ENCODE results near the gene TBC1D22A.

DNA sequence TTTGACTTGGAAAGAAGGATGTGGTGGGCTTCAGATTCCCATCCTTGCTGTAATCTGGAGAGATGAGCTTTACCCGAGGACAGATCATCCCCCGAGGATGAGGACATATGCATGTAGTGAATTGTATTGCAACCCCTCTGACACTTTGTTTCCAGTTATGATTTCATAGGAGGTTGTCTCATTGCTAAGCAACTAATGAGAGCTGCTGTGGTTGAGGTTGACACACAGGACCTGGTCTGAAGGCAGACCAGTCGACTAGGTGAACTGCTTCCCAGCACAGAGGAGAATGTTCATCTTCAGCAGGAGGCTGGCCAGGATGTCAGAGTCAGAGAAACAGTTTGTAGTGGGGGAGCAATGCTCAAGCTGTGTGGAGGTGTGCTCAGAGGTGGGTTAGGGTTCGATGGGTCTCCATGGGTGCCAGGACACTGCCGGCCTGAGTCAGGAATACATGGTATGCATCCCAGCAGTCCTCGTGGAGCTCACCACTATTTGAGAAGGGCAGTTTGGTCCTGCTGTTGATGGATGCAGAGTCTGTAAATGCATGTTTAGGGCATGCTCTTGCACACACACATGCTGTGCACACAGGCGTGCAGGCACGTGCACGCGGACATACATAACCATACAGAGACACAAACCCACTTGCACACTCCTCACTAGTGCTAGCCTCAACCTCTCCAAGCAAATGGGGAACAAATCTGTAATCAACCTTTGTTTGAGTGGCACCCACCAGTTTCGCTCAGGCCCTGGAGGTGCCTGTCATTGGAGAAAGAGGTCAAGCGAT is 153.7 kb downstream of the TBC1D22A start:
- TF ChIP-seq CTCF (conservative IDR thresholded peaks at IDR 0.05; ENCODE audit: low read depth in 2 of 2) (no peak), JUNB (IDR thresholded peaks at IDR 0.05; ENCODE audit: unreplicated experiment) (no peak)
